Panc1 (cell line): ENCODE data around the gene AUH. TPM values are rescaled to one million over a fixed set of nuclear protein-coding genes. Genes with fewer than 3 reads are reported as not detected.

Experiments used
- ATAC-seq: fragments of 200-7000 bp; cut with Tn5 transposase; 2 replicates; pipeline ENCODE4 v1.9.1; 2020; ENCODE audit warnings: mild to moderate bottlenecking, moderate library complexity
- BruUV-seq: library from RNA; stranded (reverse); fragments of 400-500 nt; replicated peaks from 2 replicates; lab custom pipeline; 2021; lab: Mats Ljungman, UMichigan
- CTCF ChIA-PET: fragments of 300-600 bp; sonication (Branson Sonifier 250); formaldehyde crosslinking; loops from one replicate; lab custom pipeline; 2022; ENCODE audit warnings: antibody characterized with exemption; lab: Charles Lee
- POLR2A ChIA-PET: fragments of 300-600 bp; sonication (Branson Sonifier 250); formaldehyde crosslinking; loops from one replicate; lab custom pipeline; 2022; ENCODE audit warnings: antibody characterized with exemption; lab: Charles Lee
- DNase-seq: peaks from one replicate; pipeline ENCODE4 v3.0.0-alpha.2; 2010; ENCODE audit warnings: low read depth, low spot score
- H3K27ac ChIP-seq: 2 replicates; pipeline ENCODE4 v1.5.1; 2011; ENCODE audit warnings: mild to moderate bottlenecking, low read length, inconsistent platforms
- H3K27me3 ChIP-seq: fragments of 200-500 bp; sonication (Bioruptor generic); 2 replicates; pipeline ENCODE4 v1.6.0; 2014; ENCODE audit warnings: low read length, inconsistent platforms; ENCODE audit not compliant: control insufficient read depth, insufficient read depth
- H3K36me3 ChIP-seq: fragments of 200-500 bp; sonication (Bioruptor generic); 2 replicates; pipeline ENCODE4 v1.5.1; 2014; ENCODE audit warnings: inconsistent platforms, mild to moderate bottlenecking, low read length, moderate library complexity; ENCODE audit not compliant: control insufficient read depth, insufficient read depth
- H3K4me1 ChIP-seq: 2 replicates; pipeline ENCODE4 v1.5.1; 2011; ENCODE audit warnings: inconsistent platforms, mild to moderate bottlenecking, low read length, moderate library complexity; ENCODE audit not compliant: control insufficient read depth, insufficient read depth
- H3K4me3 ChIP-seq, 2 experiments: 2 replicates each; pipeline ENCODE4 v1.5.1; 2011 to 2012; ENCODE audit warnings: low read depth in 2 of 2, low read length in 2 of 2, mild to moderate bottlenecking in 2 of 2, inconsistent platforms in 1 of 2, moderate library complexity in 1 of 2
- H3K9me3 ChIP-seq: fragments of 200-500 bp; sonication (Bioruptor generic); 2 replicates; pipeline ENCODE4 v1.5.1; 2014; ENCODE audit warnings: low read depth, mild to moderate bottlenecking, inconsistent platforms, low read length, moderate library complexity; ENCODE audit not compliant: control insufficient read depth, insufficient read depth
- POLR2AphosphoS5 ChIP-seq: IDR thresholded peaks from 2 replicates; pipeline ENCODE4 v1.6.1; 2012; ENCODE audit warnings: mild to moderate bottlenecking, low read depth, low read length, moderate library complexity
- SIN3A ChIP-seq: IDR thresholded peaks from 2 replicates; pipeline ENCODE4 v1.6.1; 2012; ENCODE audit warnings: low read depth, mild to moderate bottlenecking, low read length, moderate library complexity, borderline replicate concordance; ENCODE audit not compliant: insufficient read depth
- TCF7L2 ChIP-seq: IDR thresholded peaks from 2 replicates; pipeline ENCODE4 v1.6.1; 2011; ENCODE audit warnings: mild to moderate bottlenecking, low read depth, low read length, inconsistent platforms
- in situ Hi-C: cut with HindIII; loops from 2 replicates; pipeline ENCODE4 v1.10.0; 2016; ENCODE audit warnings: low sequenced_read_pairs, low pct_unique_long_range_greater_than_20kb
- intact Hi-C: fragments of 100-400 bp; cut with micrococcal nuclease; formaldehyde crosslinking; loops from one replicate; pipeline ENCODE4 v1.10.0; 2022; ENCODE audit not compliant: unreplicated experiment
- total RNA-seq: library from RNA; stranded (reverse); gene quantifications from one replicate; pipeline ENCODE4 v1.2.1, GENCODE V29; 2021; ENCODE audit not compliant: unreplicated experiment
- TF ChIP-seq, protein P1 (sequence below), 2 experiments: IDR thresholded peaks; 2 replicates each; pipeline ENCODE4 v1.6.1; 2011 to 2012; ENCODE audit warnings: low read depth in 2 of 2, control low read depth in 1 of 2, low read length in 1 of 2, mild to moderate bottlenecking in 1 of 2, moderate library complexity in 1 of 2; ENCODE audit not compliant: insufficient read depth in 1 of 2
- TF ChIP-seq, protein P2 (sequence below): fragments of 450-650 bp; IDR thresholded peaks from 2 replicates; pipeline ENCODE4 v1.5.1; 2017; ENCODE audit warnings: mild to moderate bottlenecking

AUH gene
- total RNA-seq, 1 experiment from 2014 or later = 7.7 TPM

DNA sequence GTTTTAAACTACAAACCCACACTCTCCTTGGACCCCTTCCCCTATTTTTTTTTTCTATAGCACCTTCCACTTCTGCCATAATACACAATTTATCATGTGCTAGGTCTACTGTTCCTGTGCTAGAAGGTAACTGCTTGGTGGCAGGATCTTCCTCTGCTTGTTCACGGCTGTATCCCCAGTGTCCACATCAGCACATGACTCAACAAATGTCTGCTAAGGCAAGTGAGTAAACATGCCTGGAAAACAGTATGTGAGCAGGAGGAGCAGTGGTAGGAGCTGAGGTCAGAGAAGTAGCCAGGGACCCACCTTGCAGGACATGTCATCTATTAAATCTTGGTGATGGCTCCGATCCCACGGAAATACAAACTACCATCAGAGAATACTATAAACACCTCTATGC is 79.4 kb downstream of the AUH start:
- TF ChIP-seq POLR2AphosphoS5 (no peak), TCF7L2 (no peak), SIN3A (no peak)
- TF ChIP-seq, protein P1, sequence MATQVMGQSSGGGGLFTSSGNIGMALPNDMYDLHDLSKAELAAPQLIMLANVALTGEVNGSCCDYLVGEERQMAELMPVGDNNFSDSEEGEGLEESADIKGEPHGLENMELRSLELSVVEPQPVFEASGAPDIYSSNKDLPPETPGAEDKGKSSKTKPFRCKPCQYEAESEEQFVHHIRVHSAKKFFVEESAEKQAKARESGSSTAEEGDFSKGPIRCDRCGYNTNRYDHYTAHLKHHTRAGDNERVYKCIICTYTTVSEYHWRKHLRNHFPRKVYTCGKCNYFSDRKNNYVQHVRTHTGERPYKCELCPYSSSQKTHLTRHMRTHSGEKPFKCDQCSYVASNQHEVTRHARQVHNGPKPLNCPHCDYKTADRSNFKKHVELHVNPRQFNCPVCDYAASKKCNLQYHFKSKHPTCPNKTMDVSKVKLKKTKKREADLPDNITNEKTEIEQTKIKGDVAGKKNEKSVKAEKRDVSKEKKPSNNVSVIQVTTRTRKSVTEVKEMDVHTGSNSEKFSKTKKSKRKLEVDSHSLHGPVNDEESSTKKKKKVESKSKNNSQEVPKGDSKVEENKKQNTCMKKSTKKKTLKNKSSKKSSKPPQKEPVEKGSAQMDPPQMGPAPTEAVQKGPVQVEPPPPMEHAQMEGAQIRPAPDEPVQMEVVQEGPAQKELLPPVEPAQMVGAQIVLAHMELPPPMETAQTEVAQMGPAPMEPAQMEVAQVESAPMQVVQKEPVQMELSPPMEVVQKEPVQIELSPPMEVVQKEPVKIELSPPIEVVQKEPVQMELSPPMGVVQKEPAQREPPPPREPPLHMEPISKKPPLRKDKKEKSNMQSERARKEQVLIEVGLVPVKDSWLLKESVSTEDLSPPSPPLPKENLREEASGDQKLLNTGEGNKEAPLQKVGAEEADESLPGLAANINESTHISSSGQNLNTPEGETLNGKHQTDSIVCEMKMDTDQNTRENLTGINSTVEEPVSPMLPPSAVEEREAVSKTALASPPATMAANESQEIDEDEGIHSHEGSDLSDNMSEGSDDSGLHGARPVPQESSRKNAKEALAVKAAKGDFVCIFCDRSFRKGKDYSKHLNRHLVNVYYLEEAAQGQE (IDR thresholded peaks at IDR 0.05; ENCODE audit: insufficient read depth in 1 of 2, low read depth in 2 of 2, low read length in 1 of 2) = no peak
- TF ChIP-seq, protein P2, sequence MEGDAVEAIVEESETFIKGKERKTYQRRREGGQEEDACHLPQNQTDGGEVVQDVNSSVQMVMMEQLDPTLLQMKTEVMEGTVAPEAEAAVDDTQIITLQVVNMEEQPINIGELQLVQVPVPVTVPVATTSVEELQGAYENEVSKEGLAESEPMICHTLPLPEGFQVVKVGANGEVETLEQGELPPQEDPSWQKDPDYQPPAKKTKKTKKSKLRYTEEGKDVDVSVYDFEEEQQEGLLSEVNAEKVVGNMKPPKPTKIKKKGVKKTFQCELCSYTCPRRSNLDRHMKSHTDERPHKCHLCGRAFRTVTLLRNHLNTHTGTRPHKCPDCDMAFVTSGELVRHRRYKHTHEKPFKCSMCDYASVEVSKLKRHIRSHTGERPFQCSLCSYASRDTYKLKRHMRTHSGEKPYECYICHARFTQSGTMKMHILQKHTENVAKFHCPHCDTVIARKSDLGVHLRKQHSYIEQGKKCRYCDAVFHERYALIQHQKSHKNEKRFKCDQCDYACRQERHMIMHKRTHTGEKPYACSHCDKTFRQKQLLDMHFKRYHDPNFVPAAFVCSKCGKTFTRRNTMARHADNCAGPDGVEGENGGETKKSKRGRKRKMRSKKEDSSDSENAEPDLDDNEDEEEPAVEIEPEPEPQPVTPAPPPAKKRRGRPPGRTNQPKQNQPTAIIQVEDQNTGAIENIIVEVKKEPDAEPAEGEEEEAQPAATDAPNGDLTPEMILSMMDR = no peak
- in situ Hi-C loops = no loop called here
- ATAC-seq = no peak

DNA sequence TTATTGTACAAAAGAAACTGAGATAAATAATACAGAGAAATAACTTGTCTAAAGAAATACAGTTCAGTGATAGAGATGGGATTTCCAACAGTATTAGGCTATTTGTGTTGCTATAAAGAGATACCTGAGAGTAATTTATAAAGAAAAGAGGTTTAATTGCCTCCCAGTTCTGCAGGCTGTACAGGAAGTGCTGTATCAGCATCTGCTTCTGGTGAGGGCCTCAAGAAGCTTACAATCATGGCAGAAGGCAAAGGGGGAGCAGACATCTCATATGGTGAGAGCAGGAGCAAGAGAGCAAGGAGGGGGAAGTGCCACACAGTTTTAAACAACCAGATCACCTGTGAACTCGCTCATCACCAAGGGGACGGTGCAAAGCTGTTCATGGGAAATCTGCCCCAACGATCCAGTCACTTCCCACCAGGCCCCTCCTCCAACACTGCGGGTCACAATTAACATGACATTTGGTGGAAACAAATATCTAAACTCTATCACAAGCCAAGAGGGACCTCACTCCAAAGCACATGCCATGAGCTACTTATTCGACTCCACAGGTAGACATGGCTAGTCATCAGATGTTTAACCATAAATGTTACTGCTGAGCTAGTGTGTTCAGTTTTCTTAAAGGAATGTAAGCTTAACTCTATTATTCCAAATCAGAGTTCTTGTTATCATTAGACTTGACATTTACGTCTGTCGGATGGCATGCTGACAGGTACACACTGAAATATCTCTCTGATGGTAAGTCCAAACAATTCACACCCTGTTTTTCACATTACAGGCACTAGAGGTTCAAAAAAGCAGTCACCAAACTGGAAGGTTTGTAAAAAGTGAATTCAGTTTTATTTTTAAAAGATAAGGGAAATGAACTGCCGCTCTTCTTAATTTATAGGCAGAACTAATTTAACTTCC is 82.2 kb downstream of the AUH start:
- POLR2A ChIA-PET = no interaction called here
- BruUV-seq = no TSS peak
- Histone ChIP-seq H3K4me1 (no peaks in the 10 kb centered on the region), H3K36me3 (no peaks in the 10 kb centered on the region), H3K9me3 (no peaks in the 10 kb centered on the region), H3K4me3 (no peak overlapping the region), H3K27me3 (no peaks in the 10 kb centered on the region), H3K27ac (no peak overlapping the region)
- ATAC-seq = no peak
- CTCF ChIA-PET = no interaction called here
- intact Hi-C loops (no loop called here), in situ Hi-C loops (no loop called here)
- TF ChIP-seq, protein P2 = no peak
- TF ChIP-seq POLR2AphosphoS5 = no peak
- no peak for DNase-seq

More for the DNA sequence above, 79.4 kb downstream of the AUH start:
- BruUV-seq = no TSS peak
- H3K36me3 ChIP-seq = no peaks in the 10 kb centered on the region
- intact Hi-C loops = no loop called here
- H3K4me3 ChIP-seq = no peak overlapping the region
- ChIA-PET CTCF (no interaction called here), POLR2A (no interaction called here)
- H3K9me3 ChIP-seq = no peaks in the 10 kb centered on the region
- no peaks in the 10 kb centered on the region for H3K4me1 ChIP-seq
- no peaks in the 10 kb centered on the region for H3K27me3 ChIP-seq
- H3K27ac ChIP-seq = no peak overlapping the region
- DNase-seq = no peak
